Measurements from ENCODE around the gene LIFR. TPM values are rescaled to one million over a fixed set of nuclear protein-coding genes. Genes with fewer than 3 reads are reported as not detected.

Gene LIFR
- polyA plus RNA-seq, 1 of the 3 experiments (the other 2 are of a cell fraction) = 3.8 TPM

DNA sequence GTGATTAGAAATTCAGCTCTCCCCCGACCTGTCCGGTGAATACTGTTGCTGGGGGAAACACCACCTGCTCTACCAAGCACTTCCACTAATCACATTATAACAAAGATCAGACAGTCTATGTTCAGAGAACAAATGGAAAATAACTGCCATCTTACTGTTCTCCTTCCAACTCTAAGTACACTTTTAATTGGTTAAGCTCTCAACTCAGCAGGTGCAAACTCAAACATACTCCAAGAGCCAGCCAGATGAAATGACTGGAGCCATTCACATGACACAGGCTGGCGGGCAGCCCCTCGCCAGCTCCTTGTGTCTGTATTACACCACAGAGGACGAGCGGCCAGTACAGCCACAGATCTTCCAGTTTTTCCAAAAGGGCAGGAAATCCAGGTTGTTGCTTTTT, 16.1 kb downstream of the LIFR start:
- Histone ChIP-seq H3K79me2 (ENCODE audit: insufficient read depth) (peaks cover 16% of the 10 kb centered on the region; the same call in 1 of the 2 replicates), H3K9me2 (no peaks in the 10 kb centered on the region), H2AFZ (ENCODE audit: low read depth) (no peak overlapping the region), H3K4me2 (no peak overlapping the region), H3K27me3 (ENCODE audit: insufficient read depth) (no peaks in the 10 kb centered on the region), H3K4me1 (ENCODE audit: control insufficient read depth in 1 of 2, insufficient read depth in 2 of 2, low read depth in 1 of 2, low read length in 1 of 2) (peaks cover 0 to 5% of the 10 kb centered on the region in 2 experiments; a peak in 2 of 4 replicates), H3K27ac (ENCODE audit: low read depth in 2 of 2, low read length in 1 of 2) (no peak overlapping the region), H3K4me3 (ENCODE audit: low read depth in 2 of 2, low read length in 1 of 2) (no peak overlapping the region), H4K20me1 (ENCODE audit: insufficient read depth) (0 out of 2 replicates have a peak, but pooled peaks cover 4% of the 10 kb centered on the region), H3K36me3 (replicated peaks in 1 of 2; ENCODE audit: control insufficient read depth in 1 of 2, insufficient read depth in 2 of 2, low read length in 1 of 2) (no peaks in the 10 kb centered on the region), H3F3A (replicated peaks; ENCODE audit: insufficient read depth) (peaks cover 6% of the 10 kb centered on the region), H3K9me3 (no peaks in the 10 kb centered on the region), H3K9ac (no peak overlapping the region)
- POLR2A ChIA-PET = interaction anchor here (0.9 kb wide), 1 partner anchor 17 kb away, joined by 3 read pairs; no protein-coding TSS in a partner anchor
- 92% methylated on average over 6 of the region's 6 CpGs for WGBS (ENCODE audit: low lambda C conversion rate)
- no peak for DNase-seq
- CTCF ChIA-PET = interaction anchor here (0.8 to 2.8 kb wide), 6 partner anchors 10 to 269 kb away, joined by 3 to 12 read pairs (median 4); no protein-coding TSS in a partner anchor
- TF ChIP-seq USF1 (IDR thresholded peaks at IDR 0.05; ENCODE audit: borderline replicate concordance, low read depth) = no peak
- TF ChIP-seq, protein P1, sequence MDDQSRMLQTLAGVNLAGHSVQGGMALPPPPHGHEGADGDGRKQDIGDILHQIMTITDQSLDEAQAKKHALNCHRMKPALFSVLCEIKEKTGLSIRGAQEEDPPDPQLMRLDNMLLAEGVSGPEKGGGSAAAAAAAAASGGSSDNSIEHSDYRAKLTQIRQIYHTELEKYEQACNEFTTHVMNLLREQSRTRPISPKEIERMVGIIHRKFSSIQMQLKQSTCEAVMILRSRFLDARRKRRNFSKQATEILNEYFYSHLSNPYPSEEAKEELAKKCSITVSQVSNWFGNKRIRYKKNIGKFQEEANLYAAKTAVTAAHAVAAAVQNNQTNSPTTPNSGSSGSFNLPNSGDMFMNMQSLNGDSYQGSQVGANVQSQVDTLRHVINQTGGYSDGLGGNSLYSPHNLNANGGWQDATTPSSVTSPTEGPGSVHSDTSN (IDR thresholded peaks at IDR 0.05) = no peak

DNA sequence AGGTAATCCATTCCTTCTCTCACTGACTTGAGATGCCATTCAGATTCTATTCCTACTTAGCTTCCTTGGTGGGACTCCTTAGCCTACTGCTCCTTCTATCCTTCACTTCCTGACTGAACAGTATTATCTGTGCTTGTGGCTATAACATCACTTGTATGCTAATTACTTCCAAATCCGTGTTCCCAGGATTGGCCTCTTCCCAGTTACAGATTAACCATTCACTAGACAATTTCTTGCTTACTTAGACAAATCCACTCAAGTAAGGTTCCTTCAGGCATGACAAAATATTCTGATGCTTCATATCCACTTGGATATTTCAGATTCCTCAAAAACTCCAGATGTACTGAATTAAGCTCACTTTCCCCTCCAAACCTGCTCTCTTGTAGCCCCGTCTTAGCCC, 18.3 kb downstream of the LIFR start:
- peaks cover 0 to 5% of the 10 kb centered on the region in 2 experiments; a peak in 2 of 4 replicates for H3K4me1 ChIP-seq (ENCODE audit: control insufficient read depth in 1 of 2, insufficient read depth in 2 of 2, low read depth in 1 of 2, low read length in 1 of 2)
- TF ChIP-seq RXRA (IDR thresholded peaks at IDR 0.05; ENCODE audit: borderline replicate concordance, low read depth) (no peak), TAF1 (IDR thresholded peaks at IDR 0.05; ENCODE audit: borderline replicate concordance, low read depth, low read length) (no peak), JUND (IDR thresholded peaks at IDR 0.05) (no peak), EZH2phosphoT487 (IDR thresholded peaks at IDR 0.05; ENCODE audit: borderline replicate concordance, low read depth) (no peak), NRF1 (IDR thresholded peaks at IDR 0.05; ENCODE audit: low read depth, low read length) (no peak)
- TF ChIP-seq, protein P1 (IDR thresholded peaks at IDR 0.05) = no peak
- POLR2A ChIA-PET = no interaction called here
- H3K9ac ChIP-seq = no peak overlapping the region
- H3K9me2 ChIP-seq = no peaks in the 10 kb centered on the region
- no peak overlapping the region for H3K27ac ChIP-seq (ENCODE audit: low read depth in 2 of 2, low read length in 1 of 2)
- H3K79me2 ChIP-seq (ENCODE audit: insufficient read depth) = peaks cover 13% of the 10 kb centered on the region; the same call in 1 of the 2 replicates
- 92% methylated on average over 2 of the region's 2 CpGs for WGBS (ENCODE audit: low lambda C conversion rate)
- no peaks in the 10 kb centered on the region for H3K9me3 ChIP-seq
- DNase-seq = no peak
- no peaks in the 10 kb centered on the region for H3K27me3 ChIP-seq (ENCODE audit: insufficient read depth)
- H3F3A ChIP-seq (replicated peaks; ENCODE audit: insufficient read depth) = peaks cover 6% of the 10 kb centered on the region
- no peak overlapping the region for H2AFZ ChIP-seq (ENCODE audit: low read depth)
- no peak overlapping the region for H3K4me3 ChIP-seq (ENCODE audit: low read depth in 2 of 2, low read length in 1 of 2)
- H4K20me1 ChIP-seq (ENCODE audit: insufficient read depth) = 0 out of 2 replicates have a peak, but pooled peaks cover 4% of the 10 kb centered on the region
- CTCF ChIA-PET = interaction anchor here (0.6 to 0.7 kb wide), 2 partner anchors 280 to 542 kb away, joined by 3 read pairs; no protein-coding TSS in a partner anchor
- H3K4me2 ChIP-seq = no peak overlapping the region
- H3K36me3 ChIP-seq (replicated peaks in 1 of 2; ENCODE audit: control insufficient read depth in 1 of 2, insufficient read depth in 2 of 2, low read length in 1 of 2) = no peaks in the 10 kb centered on the region

All from SK-N-SH (cell line).